ENCODE measurements around the gene HEMGN. TPM values are rescaled to one million over a fixed set of nuclear protein-coding genes. Genes with fewer than 3 reads are reported as not detected.

The HEMGN gene
- polyA plus RNA-seq, 12 donors: 2.6 to 20.6 (median 4.9) TPM; not detected in 1

GRCh38 chr9:97900738-97901565 lies 37.0 kb downstream of the HEMGN start:
- no peak for DNase-seq

- no peak for DNase-seq
These were observed 37.8 kb downstream of the HEMGN start for GRCh38 chr9:97900103-97900737.

GRCh38 chr9:97895695-97896332 lies 42.2 kb downstream of the HEMGN start:
- no peak for DNase-seq

- DNase-seq: no peak
These were observed 42.8 kb downstream of the HEMGN start for GRCh38 chr9:97895211-97895610.

- no peak for DNase-seq
These were observed 45.6 kb downstream of the HEMGN start for GRCh38 chr9:97892421-97892820.

GRCh38 chr9:97891736-97892135 lies 46.2 kb downstream of the HEMGN start:
- no peak for DNase-seq

- no peak for DNase-seq
These were observed 47.8 kb downstream of the HEMGN start for GRCh38 chr9:97889941-97890887.

GRCh38 chr9:97880336-97880735 lies 57.6 kb downstream of the HEMGN start:
- DNase-seq: no peak

Other genes with a start within 250 kb of the HEMGN start
- gene XPA, start 240.8 kb downstream of the HEMGN start, polyA plus RNA-seq (ENCODE audit: insufficient read length in 12 of 12): 10 to 100 TPM in 11 of 12 donors, not detected in 1; 10.6 to 38.4 (median 21.9) TPM
- gene FOXE1, start 84.9 kb downstream of the HEMGN start, polyA plus RNA-seq (ENCODE audit: insufficient read length in 12 of 12): under 1 TPM in 3 of 12 donors, not detected in 9; 0.08 to 0.12 (median 0.10) TPM
- 10 to 100 TPM in 8 of 12 donors, 1 to 10 TPM in 3, not detected in 1; 9.4 to 16.3 (median 10.6) TPM for gene TRMO, start 15.7 kb downstream of the HEMGN start, polyA plus RNA-seq (ENCODE audit: insufficient read length in 12 of 12)
- gene ANP32B, start 45.2 kb upstream of the HEMGN start, polyA plus RNA-seq (ENCODE audit: insufficient read length in 12 of 12): 100 to 1,000 TPM in 11 of 12 donors, not detected in 1; 116 to 230 (median 142) TPM
- gene NANS, start 118.6 kb upstream of the HEMGN start, polyA plus RNA-seq (ENCODE audit: insufficient read length in 12 of 12): 10 to 100 TPM in 11 of 12 donors, not detected in 1; 28.0 to 45.4 (median 33.4) TPM
- 1 to 10 TPM in 8 of 12 donors, under 1 TPM in 3, not detected in 1; 0.73 to 6.5 (median 1.9) TPM for gene TRIM14, start 181.1 kb upstream of the HEMGN start, polyA plus RNA-seq (ENCODE audit: insufficient read length in 12 of 12)

All from muscle of arm (tissue), 12 donors.